HG02981 (cell line): ENCODE measurements around the gene DUSP23.

ENCODE experiments used
- ATAC-seq: cut with Tn5 transposase; IDR thresholded peaks from one replicate; pipeline ENCODE4 v1.9.1; 2021; ENCODE audit warnings: mild to moderate bottlenecking, moderate library complexity; ENCODE audit not compliant: unreplicated experiment

DUSP23 gene

DNA sequence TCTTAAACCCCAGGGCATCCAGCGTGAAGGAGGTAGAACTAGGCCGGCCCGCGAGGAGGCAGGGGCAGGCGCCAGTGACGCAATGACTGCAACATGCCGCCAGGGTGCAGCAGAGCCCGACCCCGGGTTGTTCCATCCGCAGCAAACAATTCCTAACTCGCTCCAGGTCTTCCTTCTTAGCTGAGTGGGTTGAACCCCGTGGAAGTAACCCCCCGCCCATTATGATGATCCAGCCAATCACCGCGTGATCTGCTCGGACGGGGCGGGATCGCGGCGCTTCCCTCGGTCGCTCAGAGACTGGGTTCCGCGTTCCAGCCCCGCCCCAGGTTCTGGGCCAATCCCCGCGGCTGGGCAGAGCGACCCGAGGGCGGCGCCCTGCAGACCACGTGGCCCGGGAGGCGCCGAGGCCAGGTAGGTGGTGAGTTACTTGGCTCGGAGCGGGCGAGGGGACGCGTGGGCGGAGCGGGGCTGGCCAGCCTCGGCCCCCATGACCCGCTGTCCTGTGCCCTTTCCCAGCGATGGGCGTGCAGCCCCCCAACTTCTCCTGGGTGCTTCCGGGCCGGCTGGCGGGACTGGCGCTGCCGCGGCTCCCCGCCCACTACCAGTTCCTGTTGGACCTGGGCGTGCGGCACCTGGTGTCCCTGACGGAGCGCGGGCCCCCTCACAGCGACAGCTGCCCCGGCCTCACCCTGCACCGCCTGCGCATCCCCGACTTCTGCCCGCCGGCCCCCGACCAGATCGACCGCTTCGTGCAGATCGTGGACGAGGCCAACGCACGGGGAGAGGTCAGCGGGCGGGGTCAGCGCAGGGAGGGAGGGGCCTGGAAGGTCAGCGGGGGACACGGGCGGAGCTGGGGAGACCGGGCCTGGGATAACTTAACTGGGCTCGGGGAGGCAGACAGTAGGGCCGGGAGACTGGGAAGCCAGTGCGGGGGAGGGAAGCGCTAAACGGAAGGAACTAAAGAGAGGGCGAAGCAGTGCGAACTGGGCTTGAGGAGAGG is at the start of gene DUSP23:
Gene DUSP23, plus strand, starts transcription at position 380 of the 1,000 bp plus-strand sequence. Its CDS starts 139 bp downstream, at position 519.
- peak; percentile 99 for ATAC-seq

DNA sequence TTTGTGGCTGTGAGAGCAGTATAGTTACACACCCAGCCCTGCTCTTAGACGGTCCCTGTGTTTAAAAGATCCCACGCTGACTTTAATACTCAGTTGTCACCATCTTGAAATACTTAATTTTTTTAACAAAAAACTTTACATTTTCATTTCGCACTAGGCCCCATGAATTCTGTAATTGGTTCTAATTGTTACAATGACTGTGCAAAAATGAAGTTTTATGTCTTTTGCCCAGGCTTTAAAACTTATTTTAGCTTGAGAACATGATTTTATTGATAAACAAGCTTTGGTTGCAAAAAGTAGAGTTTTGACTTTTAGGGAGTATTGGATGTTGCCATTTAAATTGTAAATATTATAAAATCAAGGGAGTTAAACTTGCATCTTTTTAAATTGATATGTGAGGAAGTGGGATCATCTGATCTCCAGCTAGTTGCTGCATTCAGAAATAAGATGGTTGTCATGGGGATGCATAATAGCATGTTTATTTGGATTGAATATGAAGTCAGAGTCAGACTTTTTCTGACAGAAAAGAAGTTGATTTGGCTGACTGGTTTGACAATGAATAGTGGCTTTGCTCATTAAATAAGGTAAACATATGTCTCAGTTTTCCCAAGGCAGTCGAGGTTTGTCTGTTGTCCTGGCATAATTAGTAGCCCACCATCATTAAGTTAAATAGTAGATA is 43.4 kb upstream of the DUSP23 start:
- ATAC-seq = no peak

DNA sequence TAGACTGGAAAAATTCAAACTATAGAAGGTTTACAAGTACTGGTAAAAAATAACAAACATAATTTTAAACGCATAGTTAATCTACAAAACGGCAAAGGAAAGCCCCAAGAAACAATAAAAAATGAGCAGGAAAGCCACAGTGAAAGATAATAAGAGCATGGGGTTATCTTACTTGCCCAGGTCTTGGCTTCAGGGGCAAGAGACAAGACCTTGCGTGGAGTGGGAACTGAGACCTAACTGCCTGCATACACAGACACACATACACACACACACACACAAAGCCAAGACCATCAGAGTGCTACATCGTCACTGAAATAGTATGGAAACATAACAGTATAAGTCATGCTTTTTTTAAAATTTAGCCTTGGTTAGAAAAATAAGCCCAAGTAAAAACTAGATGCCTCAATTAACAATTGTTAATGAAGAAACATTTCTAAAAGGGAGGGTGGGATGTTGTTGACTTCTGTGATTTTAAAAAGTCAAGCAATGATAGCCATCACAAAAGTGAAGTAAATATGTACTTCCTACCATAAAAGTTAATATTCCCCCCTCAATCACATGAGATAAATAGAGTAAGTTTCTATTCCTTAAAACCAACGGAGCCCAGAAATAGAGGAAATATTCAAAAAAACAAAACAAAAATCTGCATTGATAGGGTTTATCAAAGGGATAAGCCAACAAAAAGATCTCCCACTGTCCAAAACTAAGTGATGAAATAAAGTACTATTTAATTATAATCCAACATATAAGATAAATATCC is 36.9 kb upstream of the DUSP23 start:
- no peak for ATAC-seq

DNA sequence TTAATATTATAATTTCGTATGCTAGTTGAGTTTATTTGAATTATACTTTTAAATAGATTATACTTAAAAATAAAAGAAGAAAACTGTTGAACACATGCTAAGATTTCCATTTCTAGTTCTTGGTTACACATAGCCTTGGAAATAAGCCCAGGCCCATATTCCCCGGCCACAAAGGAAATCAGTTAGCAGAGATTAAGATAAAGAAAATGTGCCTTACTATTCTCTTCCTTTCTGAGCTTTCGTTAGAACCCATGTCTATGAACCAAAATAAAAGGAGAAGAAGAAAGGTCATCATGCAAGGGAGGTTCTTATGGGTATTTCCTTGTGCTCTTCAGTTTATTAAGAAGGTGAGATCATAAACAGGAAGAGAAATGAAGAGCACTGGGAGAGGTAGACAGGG is 34.1 kb upstream of the DUSP23 start:
- ATAC-seq = no peak

DNA sequence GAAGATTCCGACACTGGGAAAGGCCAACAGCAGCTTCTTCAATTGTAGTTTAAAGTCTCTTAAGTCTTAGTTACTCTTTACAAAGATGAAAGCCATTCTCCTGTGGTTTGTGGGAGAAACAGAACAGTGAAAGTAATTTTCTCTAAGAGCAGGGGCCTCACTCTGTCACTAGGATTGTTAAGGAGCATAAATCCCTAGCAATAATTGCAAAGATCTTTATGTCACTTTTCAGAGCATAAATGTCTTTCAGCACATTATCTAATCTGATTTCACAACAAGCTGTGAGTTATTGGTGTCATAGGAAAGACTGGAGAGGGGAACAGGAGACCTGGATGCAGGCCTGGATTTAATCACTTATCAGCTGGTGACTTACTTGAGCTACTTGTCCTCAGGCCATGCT is 32.4 kb upstream of the DUSP23 start:
- ATAC-seq = no peak

DNA sequence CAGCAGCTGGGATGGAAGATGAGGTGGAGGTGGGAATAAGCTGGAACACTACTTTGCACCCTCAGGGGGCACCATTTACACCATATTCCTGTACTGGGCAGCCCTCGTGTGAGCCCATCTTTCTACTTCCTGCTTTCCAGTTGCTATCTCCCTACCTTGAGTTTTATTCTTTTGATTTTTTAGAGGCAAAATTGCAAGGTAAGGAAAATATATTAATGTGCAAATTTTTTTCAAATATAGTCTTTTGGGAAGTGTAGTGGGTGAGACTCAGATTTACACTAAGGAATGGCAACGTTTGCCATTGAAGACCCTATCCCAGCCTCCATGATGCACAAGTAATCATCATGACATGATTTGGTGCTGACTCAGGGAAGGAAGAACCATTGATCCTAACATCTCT is 31.1 kb upstream of the DUSP23 start:
- no peak for ATAC-seq

DNA sequence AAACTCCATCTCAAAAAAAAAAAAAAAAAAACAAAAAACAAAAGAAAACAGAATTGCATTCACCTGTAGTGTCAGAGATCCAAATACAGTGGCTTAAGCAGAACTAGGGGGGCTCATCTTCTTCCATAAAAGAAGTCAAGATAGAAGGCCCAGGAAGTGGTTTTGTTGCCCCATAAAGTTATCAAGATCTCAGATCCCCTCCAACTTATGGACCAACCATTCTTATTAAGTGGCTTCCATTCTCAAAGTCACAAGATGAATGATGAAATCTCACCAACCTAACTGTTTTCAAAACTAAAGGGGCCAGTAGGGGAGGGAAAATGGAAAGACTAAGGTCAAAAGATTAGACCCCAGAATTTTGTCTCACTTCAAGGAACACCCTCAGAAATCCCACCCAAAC is 30.1 kb upstream of the DUSP23 start:
- ATAC-seq = no peak

DNA sequence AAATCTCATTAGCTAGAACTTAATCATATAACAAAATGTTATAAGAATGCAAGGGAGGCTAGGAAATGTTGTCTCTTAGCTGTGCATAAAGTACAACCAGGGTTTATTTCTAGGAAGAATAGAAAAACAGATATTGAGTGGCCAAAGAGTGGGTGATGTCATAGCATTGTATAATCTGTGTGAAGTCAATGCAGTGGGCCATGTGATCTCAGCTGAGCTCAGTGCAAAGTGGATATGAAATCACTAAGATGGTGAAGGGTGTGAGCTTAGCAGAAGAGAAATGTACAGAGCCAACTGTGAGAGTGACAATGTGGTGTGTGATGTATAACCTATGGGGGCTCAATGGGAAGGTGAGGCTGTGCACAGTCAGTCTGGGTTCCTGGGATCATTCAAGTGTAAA is 29.7 kb upstream of the DUSP23 start:
- no peak for ATAC-seq

DNA sequence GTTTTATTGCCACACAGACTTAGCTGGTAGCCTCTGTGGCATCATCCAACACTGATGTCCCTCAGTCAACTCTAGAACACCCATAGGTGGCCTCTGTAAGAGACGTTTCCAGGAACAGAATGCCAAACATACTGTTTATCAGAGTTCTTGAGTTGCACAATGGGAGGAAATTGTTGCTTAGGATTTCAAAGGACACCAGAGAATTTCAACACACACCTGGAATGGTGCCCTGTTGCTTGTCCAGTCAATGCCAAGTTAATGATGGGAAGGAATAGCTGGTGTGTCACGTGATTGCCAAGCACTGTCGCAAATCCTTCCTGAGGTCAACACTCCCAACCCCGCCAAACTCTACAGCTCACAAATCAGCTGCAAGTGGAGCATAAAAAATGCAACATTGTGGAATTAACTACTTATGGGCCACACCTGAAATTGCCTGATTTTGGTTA is 28.6 kb upstream of the DUSP23 start:
- ATAC-seq = no peak

DNA sequence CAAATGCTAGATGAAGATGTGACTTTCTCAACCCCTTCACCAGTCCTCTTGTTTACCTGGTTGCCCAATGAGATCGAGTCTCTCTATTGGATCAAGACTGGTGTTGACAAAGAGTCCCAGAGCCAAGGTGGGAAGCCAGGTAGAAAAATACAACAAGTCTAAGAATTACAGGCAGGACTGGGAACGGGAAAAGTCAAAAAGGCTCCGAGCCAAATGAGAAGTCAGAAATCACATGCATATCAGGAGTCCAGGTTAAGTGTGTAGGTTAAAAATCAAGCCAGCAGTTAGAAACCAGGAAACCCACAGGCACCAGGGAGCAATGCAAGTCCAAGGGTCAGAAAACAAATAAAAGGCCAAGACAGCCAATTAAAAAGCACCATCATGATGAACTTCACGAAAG is 27.4 kb upstream of the DUSP23 start:
- ATAC-seq = no peak

DNA sequence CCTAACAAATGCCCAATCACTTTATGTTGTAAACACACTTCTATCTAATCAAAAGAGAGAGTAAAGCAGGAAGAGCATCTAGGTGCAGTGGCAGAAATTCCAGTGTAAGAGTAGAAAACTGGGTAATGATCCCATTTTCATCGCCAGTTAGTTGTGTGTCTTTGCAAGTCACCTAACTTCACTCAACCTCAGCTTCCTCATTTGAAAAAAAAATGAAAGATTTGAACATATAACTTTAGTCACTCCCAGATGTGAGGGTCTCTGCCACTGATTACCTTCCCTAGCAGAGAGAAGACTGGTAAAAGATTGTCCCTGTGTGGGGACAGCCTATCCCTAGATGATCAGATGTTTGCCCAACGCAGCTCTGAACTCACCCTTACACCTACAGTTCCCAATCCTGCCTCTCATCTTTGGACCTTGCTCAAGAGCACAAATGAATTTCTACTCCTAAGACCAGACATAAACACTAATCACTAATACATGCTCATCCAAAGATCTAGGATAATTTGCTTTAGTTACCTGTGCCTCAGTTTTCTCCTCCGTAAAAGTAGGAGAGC is 25.2 kb upstream of the DUSP23 start:
- no peak for ATAC-seq

DNA sequence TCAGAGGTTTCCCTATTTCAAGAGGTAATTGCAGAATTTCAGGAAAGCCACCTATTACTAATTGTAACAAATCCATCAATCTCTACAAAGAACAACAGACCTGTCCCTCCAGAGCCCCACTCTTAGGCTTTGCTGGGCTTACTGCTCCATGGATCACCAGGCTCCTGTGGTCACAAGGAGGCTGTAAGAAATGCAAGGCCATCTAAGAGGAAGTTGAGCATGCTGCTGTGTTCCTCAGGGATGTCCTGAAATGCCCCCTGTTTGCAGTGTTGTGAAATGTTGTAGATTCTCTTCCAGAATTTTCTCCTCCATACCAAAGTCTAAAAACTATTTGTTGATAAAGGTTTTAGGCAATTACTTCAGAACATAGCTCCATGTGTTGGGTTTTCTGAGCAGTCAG is 24.4 kb upstream of the DUSP23 start:
- ATAC-seq = no peak

DNA sequence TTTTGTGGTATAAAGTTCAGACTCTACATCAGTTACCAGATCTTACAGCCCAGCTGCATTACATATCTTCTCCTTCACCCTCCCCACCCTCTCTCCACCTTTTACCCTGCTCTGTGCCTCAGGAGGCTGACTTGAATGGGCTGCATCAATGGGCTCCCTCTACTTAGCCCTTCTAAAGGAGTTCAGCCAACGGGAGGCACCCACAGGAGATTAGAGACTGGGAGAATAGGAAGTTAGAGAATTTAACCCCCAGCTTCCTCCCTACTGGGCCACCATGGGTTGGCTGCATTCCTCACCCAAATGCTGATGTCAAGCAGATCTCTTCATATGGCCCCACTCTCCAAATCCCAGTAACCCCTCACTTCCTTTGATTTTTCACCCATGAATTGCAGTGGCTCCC is 17.1 kb upstream of the DUSP23 start:
- ATAC-seq = no peak

DNA sequence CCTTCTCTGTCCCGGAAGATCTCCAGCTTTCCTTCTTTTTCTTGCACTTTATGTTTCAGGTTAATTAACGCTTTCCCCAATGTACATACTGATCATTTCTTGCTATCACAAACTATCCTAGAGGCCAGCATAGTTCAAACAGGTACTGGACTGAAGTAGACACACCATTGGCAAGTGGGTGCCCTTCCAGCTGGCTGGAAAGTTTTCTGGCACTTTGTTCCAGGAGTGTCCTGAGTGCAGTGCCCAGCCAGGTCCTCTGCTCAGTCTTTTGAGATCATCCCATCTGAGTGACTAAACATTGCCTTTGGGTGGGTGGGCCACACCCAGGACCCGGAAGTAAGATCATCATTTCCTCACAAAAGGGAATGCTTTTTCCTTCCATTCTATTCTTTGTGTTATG is 15.0 kb upstream of the DUSP23 start:
- no peak for ATAC-seq

DNA sequence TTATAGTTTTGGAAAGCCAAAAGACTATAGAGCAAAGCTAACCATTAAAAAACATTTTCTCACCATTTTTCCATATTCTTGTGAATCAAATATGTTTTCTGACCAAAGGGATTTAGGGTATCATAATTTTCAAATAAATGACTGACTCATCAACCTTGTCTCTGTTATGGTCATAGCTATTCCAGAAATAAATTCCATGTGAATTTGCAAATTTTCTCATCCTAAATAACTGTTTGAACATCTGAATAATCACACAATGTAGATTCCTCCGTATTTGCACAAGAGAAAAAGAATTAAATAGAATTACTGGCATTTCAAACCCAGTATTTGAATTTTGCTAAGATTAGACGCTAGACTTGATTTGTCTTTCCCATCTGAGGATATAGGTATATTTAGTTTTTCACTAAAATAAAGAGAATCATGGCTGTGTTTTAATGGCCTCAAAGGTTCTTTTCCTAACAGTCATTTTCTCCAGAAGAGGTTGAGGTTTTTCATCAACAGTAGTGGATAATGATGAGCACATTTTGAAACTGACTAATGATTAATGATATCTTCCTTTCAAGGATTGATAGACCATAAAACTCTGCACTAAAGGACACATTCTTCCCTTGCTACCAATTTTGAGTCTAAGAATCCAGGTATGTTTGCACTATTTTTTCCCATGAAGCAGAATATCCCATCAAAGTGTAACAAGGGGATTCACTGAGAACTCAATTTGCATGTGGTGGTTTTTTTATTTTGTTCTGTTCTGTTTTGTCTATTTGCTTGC is 9.5 kb upstream of the DUSP23 start:
- no peak for ATAC-seq

DNA sequence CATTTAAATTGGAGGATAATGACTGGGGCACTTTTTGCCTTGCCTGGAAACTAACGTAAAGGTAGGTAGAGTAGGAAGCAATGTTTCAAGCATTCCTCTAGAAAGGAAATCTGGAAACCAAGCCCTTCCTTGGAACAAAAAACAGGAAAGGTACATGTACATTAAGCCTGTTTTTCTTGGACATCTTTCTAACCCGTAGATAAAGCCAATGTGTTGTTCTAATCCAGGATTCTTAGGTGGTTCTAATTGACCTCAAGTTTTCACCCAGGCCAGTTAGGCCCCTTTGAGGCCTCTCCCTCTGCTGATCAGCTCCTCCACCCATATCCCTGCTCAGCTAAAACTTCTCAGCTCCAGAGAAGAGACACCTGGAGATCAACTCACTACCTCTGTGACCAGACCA is 6.3 kb upstream of the DUSP23 start:
- no peak for ATAC-seq

DNA sequence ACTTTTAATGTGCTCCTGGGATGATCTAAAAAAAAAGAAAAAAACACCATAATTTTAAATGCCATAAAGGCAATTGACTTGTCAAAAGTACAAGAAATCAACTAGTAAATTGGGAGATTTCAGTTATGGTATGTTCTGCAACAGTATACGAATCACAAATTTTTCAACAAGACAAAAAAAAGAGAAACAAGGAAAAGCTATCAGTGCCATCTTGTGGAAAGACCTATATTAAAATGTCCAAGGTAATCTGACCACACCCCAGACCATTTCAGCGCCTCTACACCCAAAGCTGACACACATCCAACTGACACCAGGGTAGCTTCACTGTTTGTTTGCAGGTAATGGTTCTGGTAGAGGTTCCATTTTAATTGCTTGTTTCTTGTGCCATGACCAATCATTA is 5.0 kb upstream of the DUSP23 start:
- ATAC-seq = no peak

DNA sequence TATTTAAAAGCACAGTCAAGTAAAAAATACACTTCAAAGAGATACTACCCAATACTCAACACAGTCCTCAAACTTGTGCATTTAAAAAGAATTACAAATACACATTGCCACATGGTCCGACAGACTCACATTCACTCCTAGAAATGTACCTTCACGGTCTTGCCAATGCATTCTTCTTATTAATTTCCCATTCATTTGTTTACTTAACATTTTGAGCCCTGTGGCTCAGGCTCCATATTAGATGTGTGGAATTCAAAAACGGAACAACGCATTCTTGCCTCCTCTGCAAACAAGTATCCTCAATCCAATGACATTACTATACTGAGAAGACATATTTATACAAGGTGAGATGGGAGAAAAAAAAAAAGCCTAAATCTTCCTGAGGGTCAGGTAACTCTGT is 2.5 kb upstream of the DUSP23 start:
- no peak for ATAC-seq

DNA sequence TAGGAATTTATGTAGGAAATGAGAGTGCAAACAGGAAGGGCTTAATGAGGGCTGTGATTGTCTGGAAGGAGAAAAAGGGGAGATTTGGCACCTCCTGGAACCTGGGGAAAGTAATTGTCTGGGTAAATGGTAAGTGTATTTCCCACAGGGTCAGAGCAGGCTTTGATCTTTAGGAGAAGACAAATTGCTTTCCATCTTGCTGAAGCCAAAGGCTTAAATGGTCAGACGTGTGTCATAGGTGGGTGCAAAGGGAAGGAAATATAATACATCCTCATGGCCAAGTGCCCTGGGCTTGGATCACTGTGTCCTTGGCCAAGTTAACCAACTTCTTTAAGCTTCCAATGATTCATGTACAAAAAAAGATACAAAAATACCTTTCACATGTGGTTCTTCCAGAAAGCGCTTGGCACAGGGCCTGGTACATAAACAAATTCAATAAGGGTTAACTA is 1.3 kb upstream of the DUSP23 start:
- ATAC-seq = no peak

DNA sequence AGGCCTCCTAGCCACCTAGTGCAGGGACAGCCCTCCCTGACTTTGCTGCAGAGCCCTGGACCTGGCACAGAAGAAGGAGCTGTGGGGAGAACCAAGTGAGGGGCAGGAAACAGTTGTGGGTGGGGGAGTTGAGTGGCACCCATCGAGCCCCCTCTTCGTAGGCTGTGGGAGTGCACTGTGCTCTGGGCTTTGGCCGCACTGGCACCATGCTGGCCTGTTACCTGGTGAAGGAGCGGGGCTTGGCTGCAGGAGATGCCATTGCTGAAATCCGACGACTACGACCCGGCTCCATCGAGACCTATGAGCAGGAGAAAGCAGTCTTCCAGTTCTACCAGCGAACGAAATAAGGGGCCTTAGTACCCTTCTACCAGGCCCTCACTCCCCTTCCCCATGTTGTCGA is 1.2 kb downstream of the DUSP23 start:
- ATAC-seq = no peak
